Spleen (tissue), 7 donors: ENCODE data around the gene PRICKLE1.

Source experiments
- CTCF ChIP-seq, 11 experiments: fragments of 200-600 bp in 7 of 11; fragments of 450-650 bp in 4 of 11; sonication (generic) in 4 of 11; IDR thresholded peaks in 8 of 11; conservative IDR thresholded peaks in 3 of 11; 1 replicate in 7 of 11; 2 replicates in 4 of 11; pipeline versions ENCODE4 v1.4.0 to v1.8.0; 2016 to 2021; ENCODE audit warnings: antibody characterized with exemption in 11 of 11, inconsistent platforms in 4 of 11, mild to moderate bottlenecking in 1 of 11
- POLR2A ChIP-seq, 3 donors: fragments of 450-650 bp; IDR thresholded peaks; one replicate each; pipeline ENCODE4 v1.5.1; 2017; ENCODE audit warnings: antibody characterized with exemption in 3 of 3, mild to moderate bottlenecking in 1 of 3
- POLR2AphosphoS5 ChIP-seq, 3 donors: sonication (generic); formaldehyde crosslinking; IDR thresholded peaks; one replicate each; pipeline ENCODE4 v1.5.1; 2017; ENCODE audit warnings: antibody characterized with exemption in 3 of 3
- donor health status: DM: no; HTN: no; CAD: no; lungs with moderate emphysema.
- donor health status: DM: no; HTN: no; CAD: no.
- donor health status: DM: no; HTN: no; CAD: no.

- TF ChIP-seq CTCF (IDR thresholded peaks at IDR 0.05 in 8 of 11, conservative IDR thresholded peaks at IDR 0.05 in 3 of 11) (no peak), POLR2A (IDR thresholded peaks at IDR 0.05) (no peak), POLR2AphosphoS5 (IDR thresholded peaks at IDR 0.05) (no peak)
Observed at GRCh38 chr12:42420395-42420794, 169.2 kb downstream of the PRICKLE1 start.
